ENCODE results near the gene EIF3L. TPM values are rescaled to one million over a fixed set of nuclear protein-coding genes. Genes with fewer than 3 reads are reported as not detected.

EIF3L gene
- total RNA-seq, 1 donor from 2014 or later: 725 TPM

DNA sequence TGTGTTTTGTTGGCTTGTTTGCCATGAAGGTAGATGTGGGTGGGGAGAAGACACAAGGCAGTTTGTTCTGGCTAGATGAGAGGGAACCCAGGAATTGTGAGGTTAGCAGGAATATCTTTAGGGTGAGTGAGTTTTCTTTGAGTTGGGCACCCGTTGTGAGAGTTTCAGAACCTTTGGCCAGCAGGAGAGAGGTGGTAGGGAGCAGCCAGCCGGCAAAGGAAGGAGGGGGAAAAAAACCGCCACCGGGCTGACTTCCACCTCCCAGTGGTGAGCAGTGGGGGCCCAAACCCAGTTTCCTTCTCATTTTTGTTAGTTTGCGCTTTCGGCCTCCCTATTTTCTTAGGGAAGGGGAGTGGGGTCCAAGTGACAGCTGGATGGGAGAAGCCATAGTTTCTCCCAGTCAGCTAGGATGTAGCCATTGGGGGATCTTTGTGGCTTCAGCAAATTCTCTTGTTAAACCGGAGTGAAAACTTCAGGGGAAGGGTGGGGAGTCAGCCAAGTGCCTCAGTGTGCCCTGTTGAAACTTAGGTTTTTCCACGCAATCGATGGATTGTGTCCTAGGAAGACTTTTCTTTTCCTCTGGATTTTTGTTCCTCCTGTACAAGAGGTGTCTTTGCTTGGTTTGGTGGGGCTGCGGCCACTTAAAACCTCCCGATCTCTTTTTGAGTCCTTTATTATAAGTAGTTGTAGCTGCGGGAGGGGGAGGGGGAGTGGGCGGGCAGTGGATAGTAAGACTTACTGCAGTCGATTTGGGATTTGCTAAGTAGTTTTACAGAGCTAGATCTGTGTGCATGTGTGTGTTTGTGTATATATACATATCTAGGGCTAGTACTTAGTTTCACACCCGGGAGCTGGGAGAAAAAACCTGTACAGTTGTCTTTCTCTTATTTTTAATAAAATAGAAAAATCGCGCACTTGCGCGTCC, 42.5 kb upstream of the EIF3L start:
- DNase-seq (ENCODE audit: low read depth, low spot score): no peak
- Mint-ChIP-seq H3K9me3 (no peaks in the 10 kb centered on the region), H3K27ac (ENCODE audit: unreplicated experiment) (peak overlapping the region; percentile 37), H3K4me1 (peaks cover 63% of the 10 kb centered on the region), H3K36me3 (ENCODE audit: low read depth) (no peaks in the 10 kb centered on the region), H3K4me3 (peak overlapping the region; percentile 94), H3K27me3 (ENCODE audit: low read depth) (peaks cover 8% of the 10 kb centered on the region)
- TF ChIP-seq, protein P1, sequence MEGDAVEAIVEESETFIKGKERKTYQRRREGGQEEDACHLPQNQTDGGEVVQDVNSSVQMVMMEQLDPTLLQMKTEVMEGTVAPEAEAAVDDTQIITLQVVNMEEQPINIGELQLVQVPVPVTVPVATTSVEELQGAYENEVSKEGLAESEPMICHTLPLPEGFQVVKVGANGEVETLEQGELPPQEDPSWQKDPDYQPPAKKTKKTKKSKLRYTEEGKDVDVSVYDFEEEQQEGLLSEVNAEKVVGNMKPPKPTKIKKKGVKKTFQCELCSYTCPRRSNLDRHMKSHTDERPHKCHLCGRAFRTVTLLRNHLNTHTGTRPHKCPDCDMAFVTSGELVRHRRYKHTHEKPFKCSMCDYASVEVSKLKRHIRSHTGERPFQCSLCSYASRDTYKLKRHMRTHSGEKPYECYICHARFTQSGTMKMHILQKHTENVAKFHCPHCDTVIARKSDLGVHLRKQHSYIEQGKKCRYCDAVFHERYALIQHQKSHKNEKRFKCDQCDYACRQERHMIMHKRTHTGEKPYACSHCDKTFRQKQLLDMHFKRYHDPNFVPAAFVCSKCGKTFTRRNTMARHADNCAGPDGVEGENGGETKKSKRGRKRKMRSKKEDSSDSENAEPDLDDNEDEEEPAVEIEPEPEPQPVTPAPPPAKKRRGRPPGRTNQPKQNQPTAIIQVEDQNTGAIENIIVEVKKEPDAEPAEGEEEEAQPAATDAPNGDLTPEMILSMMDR (conservative IDR thresholded peaks at IDR 0.05): no peak

GRCh38 chr22:37807410-37808293, 41.6 kb upstream of the EIF3L start, which contains the start of gene GCAT:
Gene GCAT (plus strand): TSS chr22:37807934. CDS start chr22:37807968, 34 bp downstream.
- Mint-ChIP-seq H3K27me3 (ENCODE audit: low read depth) (peaks cover 8% of the 10 kb centered on the region), H3K9me3 (no peaks in the 10 kb centered on the region), H3K4me1 (peaks cover 58% of the 10 kb centered on the region), H3K4me3 (peak within 1 kb of the TSS; percentile 94), H3K36me3 (ENCODE audit: low read depth) (no peaks in the 10 kb centered on the region), H3K27ac (ENCODE audit: unreplicated experiment) (peak within 1 kb of the TSS; percentile 78)
- DNase-seq (ENCODE audit: low read depth, low spot score): peak; percentile 84
- TF ChIP-seq, protein P1 (conservative IDR thresholded peaks at IDR 0.05): no peak

GRCh38 chr22:37808294-37808657, 40.9 kb upstream of the EIF3L start:
- no peaks in the 10 kb centered on the region for H3K36me3 Mint-ChIP-seq (ENCODE audit: low read depth)
- peaks cover 52% of the 10 kb centered on the region for H3K4me1 Mint-ChIP-seq
- H3K27me3 Mint-ChIP-seq (ENCODE audit: low read depth): peaks cover 4% of the 10 kb centered on the region
- H3K9me3 Mint-ChIP-seq: no peaks in the 10 kb centered on the region
- H3K27ac Mint-ChIP-seq (ENCODE audit: unreplicated experiment): peak overlapping the region; percentile 78
- TF ChIP-seq, protein P1 (conservative IDR thresholded peaks at IDR 0.05): no peak
- peak overlapping the region; percentile 94 for H3K4me3 Mint-ChIP-seq
- DNase-seq (ENCODE audit: low read depth, low spot score): no peak

GRCh38 chr22:37809672-37810333, 39.4 kb upstream of the EIF3L start:
- peak overlapping the region; percentile 84 for H3K4me3 Mint-ChIP-seq
- no peak overlapping the region for H3K27ac Mint-ChIP-seq (ENCODE audit: unreplicated experiment)
- no peaks in the 10 kb centered on the region for H3K9me3 Mint-ChIP-seq
- TF ChIP-seq, protein P1 (conservative IDR thresholded peaks at IDR 0.05): no peak
- peaks cover 2% of the 10 kb centered on the region for H3K36me3 Mint-ChIP-seq (ENCODE audit: low read depth)
- DNase-seq (ENCODE audit: low read depth, low spot score): no peak
- peaks cover 41% of the 10 kb centered on the region for H3K4me1 Mint-ChIP-seq
- H3K27me3 Mint-ChIP-seq (ENCODE audit: low read depth): peaks cover 3% of the 10 kb centered on the region

- DNase-seq (ENCODE audit: low read depth, low spot score): no peak
- H3K4me1 Mint-ChIP-seq: peaks cover 25% of the 10 kb centered on the region
- TF ChIP-seq, protein P1 (conservative IDR thresholded peaks at IDR 0.05): no peak
- H3K4me3 Mint-ChIP-seq: peak overlapping the region; percentile 65
- no peaks in the 10 kb centered on the region for H3K27me3 Mint-ChIP-seq (ENCODE audit: low read depth)
- peaks cover 2% of the 10 kb centered on the region for H3K36me3 Mint-ChIP-seq (ENCODE audit: low read depth)
- H3K9me3 Mint-ChIP-seq: no peaks in the 10 kb centered on the region
- H3K27ac Mint-ChIP-seq (ENCODE audit: unreplicated experiment): no peak overlapping the region
Observed at GRCh38 chr22:37811867-37812266, 37.4 kb upstream of the EIF3L start.

Measured in neural crest cell (in vitro differentiated cells).